Lung (tissue), 12 donors: ENCODE measurements around the gene R3HCC1L. TPM values are rescaled to one million over a fixed set of nuclear protein-coding genes. Genes with fewer than 3 reads are reported as not detected.

Source experiments
- ATAC-seq: fragments of 200-7000 bp; cut with Tn5 transposase; one replicate; pipeline ENCODE4 v1.9.1; 2020; ENCODE audit warnings: moderate number of reproducible peaks; ENCODE audit not compliant: insufficient read depth, low FRiP score
- DNase-seq, 3 donors: peaks; one replicate each; pipeline ENCODE4 v3.0.0-alpha.2; 2013 to 2017
- H3K27ac ChIP-seq, 2 donors: one replicate each; pipeline ENCODE4 v1.5.1; 2013; ENCODE audit warnings: mild to moderate bottlenecking in 2 of 2, moderate library complexity in 2 of 2, control low read depth in 1 of 2, inconsistent platforms in 1 of 2, low read depth in 1 of 2, low read length in 1 of 2
- H3K27me3 ChIP-seq, 3 donors: one replicate each; pipeline ENCODE4 v1.5.1; 2013; ENCODE audit warnings: low read length in 2 of 3; ENCODE audit not compliant: control insufficient read depth in 3 of 3, insufficient read depth in 3 of 3
- H3K36me3 ChIP-seq, 4 donors: one replicate each; pipeline ENCODE4 v1.5.1; 2013; ENCODE audit warnings: low read length in 4 of 4, mild to moderate bottlenecking in 1 of 4, moderate library complexity in 1 of 4; ENCODE audit not compliant: control insufficient read depth in 4 of 4, insufficient read depth in 4 of 4
- H3K4me1 ChIP-seq, 5 donors: one replicate each; pipeline ENCODE4 v1.5.1; 2013; ENCODE audit warnings: low read length in 5 of 5, mild to moderate bottlenecking in 2 of 5, moderate library complexity in 1 of 5; ENCODE audit not compliant: control insufficient read depth in 5 of 5, insufficient read depth in 5 of 5
- H3K4me3 ChIP-seq: one replicate; pipeline ENCODE4 v1.5.1; 2013; ENCODE audit warnings: mild to moderate bottlenecking, control low read depth, moderate library complexity
- H3K9ac ChIP-seq, 2 donors: one replicate each; pipeline ENCODE4 v1.5.1; 2013; ENCODE audit warnings: low read length in 2 of 2, control low read depth in 1 of 2; ENCODE audit not compliant: insufficient read depth in 1 of 2
- H3K9me3 ChIP-seq, 4 donors: one replicate each; pipeline ENCODE4 v1.5.1; 2013; ENCODE audit warnings: low read length in 3 of 4, mild to moderate bottlenecking in 1 of 4, moderate library complexity in 1 of 4; ENCODE audit not compliant: control insufficient read depth in 4 of 4, insufficient read depth in 3 of 4
- CTCF ChIP-seq: IDR thresholded peaks from 2 replicates; pipeline ENCODE4 v1.5.1; 2012; ENCODE audit warnings: mild to moderate bottlenecking; ENCODE audit errors: control extremely low read depth, extremely low read depth
- WGBS, 2 donors: extraction: QIAGEN DNeasy Blood & Tissue Kit; methylation state at CpG; one replicate each; pipeline ENCODE4 v1.1.7; 2013; 5-methylcytosine and 5-hydroxymethylcytosine counted together
- polyA plus RNA-seq, 2 donors: library from polyadenylated mRNA; stranded (reverse); fragments of 200-250 nt; gene quantifications; one replicate each; pipeline ENCODE4 v1.2.1, GENCODE V29; 2013
- total RNA-seq, 2 donors: library from RNA; depleted of rRNA in 1 of 2; stranded (reverse); fragments of >200 nt in 1 of 2; gene quantifications; one replicate each; pipeline ENCODE4 v1.2.1, GENCODE V29; 2014 to 2021
- donor health status: control.
- donor health status: control.
- donor health status: Bipolar disorder and iron deficiency.
- donor health status: healthy.
- donor health status: DM: yes; HTN: yes; CAD: no.

R3HCC1L gene
- total and polyA plus RNA-seq, 4 donors, result 5.0 to 39.4 (median 11.3) TPM

DNA sequence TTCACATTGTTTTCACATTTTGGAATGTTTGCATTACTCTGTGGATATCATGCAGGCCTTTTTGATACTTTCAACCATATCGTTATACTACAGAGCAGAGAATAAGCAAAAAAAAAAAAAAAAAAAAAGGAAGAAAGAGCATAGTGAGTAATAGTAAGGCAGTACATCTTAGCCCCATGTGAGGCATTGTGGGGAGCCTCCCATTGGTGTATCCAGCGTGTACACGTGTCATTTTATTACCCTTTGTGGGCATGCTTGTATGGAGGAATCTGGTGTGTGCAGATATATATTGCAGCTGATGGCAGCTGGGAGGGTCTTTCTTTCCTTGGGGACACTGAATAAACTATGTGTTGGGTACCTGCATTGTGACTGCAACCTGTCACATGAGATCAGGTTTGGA, 19.6 kb downstream of the R3HCC1L start:
- WGBS, 2 donors, result 86 to 88% methylated on average over 3 of the region's 3 CpGs
- no peak for ATAC-seq
- H3K4me3 ChIP-seq, result no peak overlapping the region

DNA sequence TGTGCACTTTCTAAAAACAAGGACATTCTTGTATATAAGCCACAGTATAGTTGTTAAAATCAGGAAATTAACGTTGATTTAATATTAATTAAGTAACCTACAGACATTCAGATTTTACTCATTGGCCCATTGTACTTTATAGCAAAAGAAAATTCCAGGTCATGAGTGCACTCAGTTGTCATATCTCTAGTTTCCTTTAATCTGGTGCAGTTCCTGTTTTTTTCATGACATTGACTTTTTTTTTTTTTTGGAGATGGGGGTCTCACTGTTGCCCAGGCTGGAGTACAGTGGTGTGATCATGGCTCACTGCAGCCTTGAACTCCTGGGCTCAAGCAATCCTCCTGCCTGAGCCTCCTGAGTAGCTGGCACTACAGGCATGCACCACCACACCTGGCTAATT, 24.1 kb downstream of the R3HCC1L start:
- Histone ChIP-seq H3K9ac (no peak overlapping the region), H3K27ac (no peak overlapping the region), H3K4me1 (peaks cover 0 to 6% (median 5%) of the 10 kb centered on the region in 5 donors), H3K4me3 (no peak overlapping the region), H3K27me3 (no peaks in the 10 kb centered on the region), H3K36me3 (peaks cover 0 to 8% (median 2%) of the 10 kb centered on the region in 4 donors), H3K9me3 (no peaks in the 10 kb centered on the region)
- no peak for TF ChIP-seq CTCF
- DNase-seq (no peak), ATAC-seq (no peak)
- 79 to 84% methylated on average over 1 of the region's 1 CpG for WGBS, 2 donors

More for the DNA sequence above, 19.6 kb downstream of the R3HCC1L start:
- no peaks in the 10 kb centered on the region for H3K27me3 ChIP-seq
- peaks cover 0 to 9% (median 3%) of the 10 kb centered on the region in 4 donors for H3K36me3 ChIP-seq
- no peak for TF ChIP-seq CTCF
- no peak overlapping the region for H3K27ac ChIP-seq
- H3K9me3 ChIP-seq, result peaks cover 0 to 6% (median 0%) of the 10 kb centered on the region in 4 donors
- no peak overlapping the region for H3K9ac ChIP-seq
- no peak for DNase-seq
- peaks cover 0 to 6% (median 5%) of the 10 kb centered on the region in 5 donors for H3K4me1 ChIP-seq

DNA sequence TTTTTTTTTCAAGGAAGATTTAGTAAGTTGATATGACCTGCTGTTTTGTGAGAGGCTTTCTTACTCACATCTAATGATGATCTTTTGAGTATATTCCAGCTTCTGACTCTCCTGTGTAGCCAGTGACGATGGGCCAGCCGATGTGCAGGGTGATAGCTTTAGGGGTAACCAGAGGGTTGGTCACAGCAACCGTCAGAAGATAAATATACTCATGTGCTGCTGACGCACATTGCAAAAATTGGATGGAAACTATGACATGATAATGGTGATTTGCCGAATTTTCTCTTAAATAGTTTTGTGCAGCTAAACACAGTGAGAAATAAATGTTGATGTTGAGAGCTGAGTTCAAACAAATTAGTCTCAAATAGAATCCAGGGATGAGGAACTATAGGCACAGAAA, 29.5 kb downstream of the R3HCC1L start:
- no peaks in the 10 kb centered on the region for H3K9me3 ChIP-seq
- no peak for TF ChIP-seq CTCF
- no peaks in the 10 kb centered on the region for H3K27me3 ChIP-seq
- 94 to 95% methylated on average over 5 of the region's 5 CpGs for WGBS, 2 donors
- ATAC-seq, result no peak
- peaks cover 3 to 13% (median 5%) of the 10 kb centered on the region in 4 donors for H3K36me3 ChIP-seq
- no peaks in the 10 kb centered on the region for H3K4me1 ChIP-seq
- no peak for DNase-seq
- no peak overlapping the region for H3K9ac ChIP-seq
- H3K4me3 ChIP-seq, result no peak overlapping the region
- H3K27ac ChIP-seq, result no peak overlapping the region

DNA sequence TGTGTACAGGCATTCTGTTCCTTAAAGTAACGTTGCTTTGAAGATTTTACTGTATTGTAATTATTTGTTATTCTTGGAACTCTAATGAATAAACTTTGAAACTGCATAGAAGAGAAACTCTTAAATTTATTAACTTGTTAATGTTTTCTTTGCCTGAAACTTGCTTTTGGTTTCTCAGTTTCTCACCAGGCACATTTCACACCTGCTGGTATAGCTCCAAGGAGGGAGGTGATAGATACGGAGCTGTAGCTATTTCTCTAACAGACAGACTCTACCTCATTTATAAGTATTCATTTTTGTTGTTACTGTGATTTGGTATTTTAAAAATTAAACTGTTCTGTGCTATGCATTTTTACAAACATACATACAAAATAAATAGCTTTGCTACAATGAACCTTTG, 32.7 kb downstream of the R3HCC1L start:
- H3K9ac ChIP-seq, result no peak overlapping the region
- no peak overlapping the region for H3K27ac ChIP-seq
- 88% methylated on average over 2 of the region's 2 CpGs for WGBS, 2 donors
- H3K36me3 ChIP-seq, result peaks cover 3 to 10% (median 6%) of the 10 kb centered on the region in 4 donors
- DNase-seq (no peak), ATAC-seq (no peak)
- no peak for TF ChIP-seq CTCF
- H3K9me3 ChIP-seq, result no peaks in the 10 kb centered on the region
- peaks cover 0 to 8% (median 0%) of the 10 kb centered on the region in 5 donors for H3K4me1 ChIP-seq
- no peak overlapping the region for H3K4me3 ChIP-seq
- H3K27me3 ChIP-seq, result no peaks in the 10 kb centered on the region
